HG03571 (cell line): Measurements from ENCODE around the gene FALEC.

Experiments
- ATAC-seq: cut with Tn5 transposase; IDR thresholded peaks from one replicate; pipeline ENCODE4 v1.9.1; 2021; ENCODE audit not compliant: unreplicated experiment

The FALEC gene

GRCh38 chr1:150515328-150516049 is at the start of gene FALEC:
FALEC (plus strand) TSS chr1:150515752.
- peak; percentile 96 for ATAC-seq

GRCh38 chr1:150466964-150467363 is 48.6 kb upstream of the FALEC start:
- ATAC-seq: no peak

GRCh38 chr1:150469291-150469690 is 46.3 kb upstream of the FALEC start:
- no peak for ATAC-seq

- ATAC-seq: no peak
Measured at GRCh38 chr1:150472601-150473200, 42.9 kb upstream of the FALEC start.

- ATAC-seq: no peak
Measured at GRCh38 chr1:150473659-150474058, 41.9 kb upstream of the FALEC start.

- ATAC-seq: no peak
Measured at GRCh38 chr1:150474869-150475268, 40.7 kb upstream of the FALEC start.

GRCh38 chr1:150476754-150477153 is 38.8 kb upstream of the FALEC start:
- ATAC-seq: no peak

- no peak for ATAC-seq
Measured at GRCh38 chr1:150477320-150477719, 38.2 kb upstream of the FALEC start.

- ATAC-seq: no peak
Measured at GRCh38 chr1:150477733-150478132, 37.8 kb upstream of the FALEC start.

GRCh38 chr1:150479370-150479769 is 36.2 kb upstream of the FALEC start:
- no peak for ATAC-seq

GRCh38 chr1:150479927-150480352 is 35.6 kb upstream of the FALEC start:
- no peak for ATAC-seq

GRCh38 chr1:150484431-150484830 is 31.1 kb upstream of the FALEC start:
- ATAC-seq: no peak

- ATAC-seq: no peak
Measured at GRCh38 chr1:150484861-150485260, 30.7 kb upstream of the FALEC start.

- peak; percentile 98 for ATAC-seq
Measured at GRCh38 chr1:150486966-150487762, 28.4 kb upstream of the FALEC start, which contains the start of gene TARS2. TARS2 (plus strand) TSS chr1:150487419; CDS start chr1:150487451, 32 bp downstream.

- no peak for ATAC-seq
Measured at GRCh38 chr1:150487763-150488115, 27.8 kb upstream of the FALEC start.

- ATAC-seq: no peak
Measured at GRCh38 chr1:150493175-150493574, 22.4 kb upstream of the FALEC start.

GRCh38 chr1:150498342-150498741 is 17.2 kb upstream of the FALEC start:
- no peak for ATAC-seq

GRCh38 chr1:150505431-150505830 is 10.1 kb upstream of the FALEC start:
- no peak for ATAC-seq

GRCh38 chr1:150507912-150508864 is 7.4 kb upstream of the FALEC start, which contains the start of gene ECM1:
ECM1 (plus strand) TSS chr1:150508109; CDS start chr1:150508210, 101 bp downstream.
- ATAC-seq: no peak

- no peak for ATAC-seq
Measured at GRCh38 chr1:150508982-150509381, 6.6 kb upstream of the FALEC start.

- ATAC-seq: no peak
Measured at GRCh38 chr1:150511551-150511950, 4.0 kb upstream of the FALEC start.
